IMR-90 (cell line): ENCODE data around the gene VEGFA. TPM values are rescaled to one million over a fixed set of nuclear protein-coding genes. Genes with fewer than 3 reads are reported as not detected.
A peak's percentile ranks its signal among the peaks of the same experiment; 100 is the strongest.

Experiments
- ATAC-seq: fragments of 200-7000 bp; cut with Tn5 transposase; 2 replicates; pipeline ENCODE4 v1.9.1; 2020; ENCODE audit warnings: low read depth, mild to moderate bottlenecking, moderate library complexity
- BruUV-seq: library from RNA; stranded (reverse); fragments of 400-500 nt; replicated peaks from 2 replicates; lab custom pipeline; 2021; lab: Mats Ljungman, UMichigan
- CTCF ChIA-PET: fragments of 300-600 bp; formaldehyde crosslinking; extraction: SDS; loops from one replicate; lab custom pipeline; 2021; ENCODE audit warnings: antibody characterized with exemption; lab: Yijun Ruan, JAX
- POLR2A ChIA-PET: fragments of 300-600 bp; sonication (Branson Sonifier 250); formaldehyde crosslinking; loops from one replicate; lab custom pipeline; 2022; ENCODE audit warnings: antibody characterized with exemption; ENCODE audit not compliant: unreplicated experiment; lab: Charles Lee
- DNase-seq: peaks from one replicate; pipeline ENCODE4 v3.0.0; 2013
- H2AFZ ChIP-seq: replicated peaks from 2 replicates; pipeline ENCODE3; 2013; ENCODE audit warnings: low read length, mild to moderate bottlenecking; ENCODE audit not compliant: poor library complexity
- H2AK5ac ChIP-seq: 2 replicates; pipeline ENCODE4 v1.6.1; 2013; ENCODE audit warnings: low read depth, low read length, inconsistent platforms
- H2AK9ac ChIP-seq: replicated peaks from 2 replicates; pipeline ENCODE3; 2013; ENCODE audit warnings: mild to moderate bottlenecking, low read depth, low read length, moderate library complexity; ENCODE audit not compliant: poor library complexity
- H2BK120ac ChIP-seq: 2 replicates; pipeline ENCODE4 v1.6.1; 2013; ENCODE audit warnings: low read depth, low read length, inconsistent platforms
- H2BK15ac ChIP-seq: 3 replicates; pipeline ENCODE4 v1.6.1; 2013; ENCODE audit warnings: low read depth, low read length, inconsistent platforms
- H2BK20ac ChIP-seq: 2 replicates; pipeline ENCODE4 v1.6.1; 2013; ENCODE audit warnings: low read depth, mild to moderate bottlenecking, inconsistent platforms, low read length, moderate library complexity
- H2BK5ac ChIP-seq: 2 replicates; pipeline ENCODE4 v1.6.1; 2013; ENCODE audit warnings: mild to moderate bottlenecking, low read depth, low read length, inconsistent platforms; ENCODE audit not compliant: poor library complexity, severe bottlenecking
- H3K14ac ChIP-seq: replicated peaks from 2 replicates; pipeline ENCODE4 v1.6.1; 2013; ENCODE audit warnings: low read depth, low read length, inconsistent platforms
- H3K18ac ChIP-seq: 2 replicates; pipeline ENCODE4 v1.6.1; 2013; ENCODE audit warnings: low read depth, low read length, control low read depth
- H3K23ac ChIP-seq: 2 replicates; pipeline ENCODE4 v1.6.1; 2013; ENCODE audit warnings: low read depth, low read length, inconsistent platforms
- H3K27ac ChIP-seq: 2 replicates; pipeline ENCODE4 v1.5.1; 2013; ENCODE audit warnings: mild to moderate bottlenecking, control low read depth, low read length; ENCODE audit not compliant: insufficient read depth
- H3K27me3 ChIP-seq: 2 replicates; pipeline ENCODE4 v1.6.1; 2013; ENCODE audit warnings: low read length; ENCODE audit not compliant: control insufficient read depth, insufficient read depth
- H3K36me3 ChIP-seq: 2 replicates; pipeline ENCODE4 v1.6.1; 2013; ENCODE audit warnings: low read length, mixed read lengths; ENCODE audit not compliant: control insufficient read depth, insufficient read depth
- H3K4ac ChIP-seq: 2 replicates; pipeline ENCODE4 v1.6.1; 2013; ENCODE audit warnings: low read depth, low read length, inconsistent platforms
- H3K4me1 ChIP-seq: 2 replicates; pipeline ENCODE4 v1.6.1; 2013; ENCODE audit warnings: low read length, mixed read lengths; ENCODE audit not compliant: control insufficient read depth, insufficient read depth
- H3K4me2 ChIP-seq: 2 replicates; pipeline ENCODE4 v1.6.1; 2013; ENCODE audit warnings: low read depth, mild to moderate bottlenecking, control low read depth, low read length, moderate library complexity
- H3K4me3 ChIP-seq: 2 replicates; pipeline ENCODE4 v1.5.1; 2013; ENCODE audit warnings: low read depth, mild to moderate bottlenecking, control low read depth, low read length, moderate library complexity; ENCODE audit not compliant: insufficient read depth
- H3K56ac ChIP-seq: 2 replicates; pipeline ENCODE4 v1.6.1; 2013; ENCODE audit warnings: low read length, inconsistent platforms; ENCODE audit not compliant: insufficient read depth; ENCODE audit errors: extremely low read depth
- H3K79me1 ChIP-seq, 2 experiments: 2 replicates each; pipeline ENCODE4 v1.6.1; 2013; ENCODE audit warnings: low read length in 2 of 2, inconsistent platforms in 1 of 2, low read depth in 1 of 2
- H3K9ac ChIP-seq: 2 replicates; pipeline ENCODE4 v1.6.1; 2013; ENCODE audit warnings: low read depth, low read length, control low read depth
- H3K9me1 ChIP-seq: 2 replicates; pipeline ENCODE4 v1.6.1; 2013; ENCODE audit warnings: low read length, inconsistent platforms; ENCODE audit not compliant: insufficient read depth
- H3K9me3 ChIP-seq: 2 replicates; pipeline ENCODE4 v1.6.1; 2013; ENCODE audit warnings: low read length; ENCODE audit not compliant: control insufficient read depth, insufficient read depth
- H4K20me1 ChIP-seq: 2 replicates; pipeline ENCODE4 v1.6.1; 2013; ENCODE audit warnings: low read length, inconsistent platforms; ENCODE audit not compliant: insufficient read depth
- H4K5ac ChIP-seq: 2 replicates; pipeline ENCODE4 v1.6.1; 2013; ENCODE audit warnings: mild to moderate bottlenecking, low read depth, low read length, control low read depth
- H4K8ac ChIP-seq, 2 experiments: 2 replicates each; pipeline ENCODE4 v1.6.1; 2013; ENCODE audit warnings: low read depth in 2 of 2, low read length in 2 of 2, control low read depth in 1 of 2, inconsistent platforms in 1 of 2
- H4K91ac ChIP-seq: 2 replicates; pipeline ENCODE4 v1.6.1; 2013; ENCODE audit warnings: low read depth, low read length, inconsistent platforms; ENCODE audit not compliant: insufficient read depth
- RCOR1 ChIP-seq: IDR thresholded peaks from 2 replicates; pipeline ENCODE4 v1.6.1; 2012; ENCODE audit warnings: mild to moderate bottlenecking, low read length, improper control_type of control experiment; ENCODE audit not compliant: insufficient replicate concordance
- WGBS, 2 experiments: methylation state at CpG; one replicate each; pipeline versions ENCODE4 v1.1.5 to v1.1.7; 2013; ENCODE audit warnings: missing lambda C conversion rate in 2 of 2; ENCODE audit not compliant: insufficient read length in 1 of 2; ENCODE audit errors: extremely low coverage in 2 of 2; 5-methylcytosine and 5-hydroxymethylcytosine counted together
- dilution Hi-C: fragments of 300-500 bp; cut with HindIII; formaldehyde crosslinking; loops from one replicate; pipeline ENCODE4 v1.14.3; 2018; ENCODE audit warnings: low sequenced_read_pairs; ENCODE audit not compliant: unreplicated experiment
- in situ Hi-C: fragments of 300-500 bp; cut with MboI; formaldehyde crosslinking; loops from 3 replicates; pipeline ENCODE4 v1.14.3; 2019; ENCODE audit warnings: low sequenced_read_pairs, inconsistent platforms, mixed read lengths
- intact Hi-C: fragments of 100-400 bp; cut with micrococcal nuclease; formaldehyde crosslinking; loops from 2 replicates; pipeline ENCODE4 v1.10.0; 2022
- polyA plus RNA-seq, 3 experiments: library from polyadenylated mRNA; depleted of rRNA; stranded (reverse); fragments of >200 nt; gene quantifications; 2 replicates each; pipeline ENCODE4 v1.2.3, GENCODE V29; 2012; ENCODE audit warnings: low replicate concordance in 1 of 3
- total RNA-seq: library from RNA; depleted of rRNA; stranded (reverse); fragments of >200 nt; gene quantifications from 2 replicates; pipeline ENCODE4 v1.2.3, GENCODE V29; 2012

VEGFA gene
- total and polyA plus RNA-seq, 2 of the 4 experiments (the other 2 are of a cell fraction) = 190 to 234 TPM

DNA sequence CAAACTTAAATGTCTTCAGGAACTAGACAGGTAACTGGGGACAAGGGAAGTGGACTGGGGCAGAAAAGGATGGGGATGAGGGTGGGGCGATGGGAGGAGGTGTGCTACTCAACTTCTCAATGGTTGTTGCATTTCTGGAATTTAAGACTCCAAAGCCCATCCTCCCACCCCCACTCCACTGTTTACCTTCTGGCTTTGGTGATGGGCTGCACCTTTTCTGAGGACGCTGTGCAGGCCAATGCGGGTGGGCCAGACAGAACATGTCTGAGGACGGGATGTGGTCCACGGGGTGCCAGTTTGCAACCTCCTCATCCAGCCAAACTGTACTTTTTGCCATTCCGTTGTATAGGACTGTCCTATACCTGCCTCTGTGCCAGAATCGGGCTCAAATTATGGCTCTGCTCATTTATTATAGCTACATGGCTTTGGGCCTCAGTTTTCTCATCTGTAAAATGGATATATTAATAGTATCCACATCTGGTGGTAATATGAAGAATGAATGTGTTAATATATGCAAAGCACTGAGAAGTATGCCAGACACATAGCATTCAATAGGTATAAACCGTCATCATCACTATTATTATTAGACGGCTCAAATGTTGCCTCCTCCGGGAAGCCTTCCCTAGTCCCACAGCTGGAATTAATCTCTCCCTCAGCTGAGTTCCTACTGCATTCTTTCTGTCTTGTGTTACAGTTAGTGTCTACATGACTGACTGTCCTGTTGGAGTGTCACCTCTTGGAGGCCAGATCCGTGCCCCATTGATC, 31.0 kb upstream of the VEGFA start:
- no peak overlapping the region for H2AK9ac ChIP-seq
- DNase-seq = no peak
- CTCF ChIA-PET = interaction anchor here (1.0 kb wide), 1 partner anchor 30 kb away, joined by 3 read pairs; no protein-coding TSS in a partner anchor
- H2AFZ ChIP-seq = no peak overlapping the region
- H3K4me3 ChIP-seq = no peak overlapping the region
- no peak overlapping the region for H3K4me2 ChIP-seq
- H4K8ac ChIP-seq = no peak overlapping the region
- intact Hi-C loops = no loop called here
- H2BK5ac ChIP-seq = no peak overlapping the region
- dilution Hi-C loops = no loop called here
- in situ Hi-C loops = no loop called here
- WGBS, 2 experiments = 100% methylated on average over 3 of the region's 11 CpGs; no CpG with 5 or more reads in 1 of the 2 experiments
- POLR2A ChIA-PET = no interaction called here
- no peak overlapping the region for H2BK120ac ChIP-seq
- H3K56ac ChIP-seq = no peak overlapping the region
- H3K9ac ChIP-seq = no peak overlapping the region
- H4K91ac ChIP-seq = no peak overlapping the region
- no peak overlapping the region for H4K5ac ChIP-seq
- no peak overlapping the region for H3K4ac ChIP-seq
- H3K36me3 ChIP-seq = no peaks in the 10 kb centered on the region
- H3K18ac ChIP-seq = no peak overlapping the region
- H3K14ac ChIP-seq = no peak overlapping the region
- H4K20me1 ChIP-seq = no peaks in the 10 kb centered on the region
- peaks cover 5% of the 10 kb centered on the region for H3K9me3 ChIP-seq
- no peak for TF ChIP-seq RCOR1
- H3K9me1 ChIP-seq = peaks cover 6% of the 10 kb centered on the region; the same call in 1 of the 2 replicates
- BruUV-seq = no TSS peak
- 0 out of 2 replicates have a peak overlapping the region, but pooled peaks have one; percentile 61 for H3K23ac ChIP-seq
- no peak overlapping the region; the same call in 2 of the 3 replicates for H2BK15ac ChIP-seq
- H3K79me1 ChIP-seq = no peaks in the 10 kb centered on the region
- ATAC-seq = no peak
- no peak overlapping the region for H3K27ac ChIP-seq
- H3K27me3 ChIP-seq = peaks cover 12% of the 10 kb centered on the region
- H3K4me1 ChIP-seq = no peaks in the 10 kb centered on the region; the same call in 1 of the 2 replicates
- no peak overlapping the region for H2AK5ac ChIP-seq
- no peak overlapping the region for H2BK20ac ChIP-seq
